NCI-H345 (cell line): Measurements from ENCODE around the gene HPS3.
"Not testable (repeated sequence)": the region's sequence is repeated elsewhere in the genome, so short reads cannot be mapped to it uniquely, and the experiment has no call there.

Experiments used
- DNase-seq: peaks from one replicate; lab custom pipeline; 2025; lab: John Stamatoyannopoulos, UW

Gene HPS3

DNA sequence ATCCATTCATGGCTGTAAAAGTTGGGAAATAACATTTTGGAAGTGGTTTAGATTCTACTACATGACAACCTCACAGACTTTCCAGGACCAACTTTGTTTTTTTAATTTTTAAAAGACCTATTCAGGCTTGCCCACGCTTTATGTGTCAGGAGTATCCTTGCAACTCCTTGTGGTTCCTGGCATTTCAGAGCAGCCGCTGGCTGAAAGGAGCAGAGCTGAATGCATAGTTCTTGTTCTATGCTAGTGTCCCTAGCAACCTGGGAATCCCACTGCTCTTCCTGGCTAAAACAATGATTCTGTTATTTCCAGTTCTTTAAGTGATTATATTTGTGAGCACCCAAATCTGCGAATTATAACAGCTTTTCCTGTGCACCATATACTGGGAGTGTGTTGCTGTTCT lies 57.3 kb downstream of the HPS3 start:
- no peak for DNase-seq

GRCh38 chr3:149188494-149188893 lies 59.1 kb downstream of the HPS3 start:
- no peak for DNase-seq

DNA sequence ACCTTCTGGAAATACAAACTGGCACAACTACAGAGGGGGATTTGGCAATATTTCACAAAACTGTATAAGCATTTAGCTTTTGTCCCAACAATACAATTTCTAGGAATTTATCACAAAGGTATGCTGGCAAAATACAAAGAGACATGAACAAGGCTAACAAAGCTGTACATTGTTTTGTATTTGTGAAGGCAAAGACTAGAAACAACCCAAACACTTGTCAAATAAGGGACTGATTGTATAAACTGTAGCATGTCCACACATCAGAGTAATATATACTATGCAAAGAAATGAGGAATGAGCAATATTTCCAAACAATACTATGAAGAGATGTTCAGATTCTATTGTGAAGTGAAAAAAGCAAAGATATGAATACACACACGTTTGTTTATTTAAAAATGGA lies 65.8 kb downstream of the HPS3 start:
- no peak for DNase-seq

GRCh38 chr3:149196805-149197592 lies 67.6 kb downstream of the HPS3 start:
- not testable (repeated sequence) for DNase-seq

DNA sequence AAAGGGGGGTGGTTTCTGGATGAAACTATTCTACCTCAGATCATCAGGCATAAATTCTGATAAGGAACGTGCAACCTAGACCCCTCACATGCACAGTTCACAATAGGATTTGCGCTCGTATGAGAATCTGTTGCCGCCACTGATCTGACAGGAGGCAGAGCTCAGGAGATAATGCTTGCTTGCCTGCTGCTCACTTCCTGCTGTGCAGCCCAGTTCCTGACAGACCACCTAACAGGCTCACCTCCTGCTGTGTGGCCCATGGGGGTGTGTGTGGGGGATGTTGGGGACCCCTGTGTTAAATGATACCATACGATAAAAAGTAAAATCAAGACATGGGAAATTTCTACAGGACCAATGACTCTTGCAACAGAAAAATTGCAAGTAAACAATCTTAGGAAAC lies 68.2 kb downstream of the HPS3 start:
- no peak for DNase-seq

DNA sequence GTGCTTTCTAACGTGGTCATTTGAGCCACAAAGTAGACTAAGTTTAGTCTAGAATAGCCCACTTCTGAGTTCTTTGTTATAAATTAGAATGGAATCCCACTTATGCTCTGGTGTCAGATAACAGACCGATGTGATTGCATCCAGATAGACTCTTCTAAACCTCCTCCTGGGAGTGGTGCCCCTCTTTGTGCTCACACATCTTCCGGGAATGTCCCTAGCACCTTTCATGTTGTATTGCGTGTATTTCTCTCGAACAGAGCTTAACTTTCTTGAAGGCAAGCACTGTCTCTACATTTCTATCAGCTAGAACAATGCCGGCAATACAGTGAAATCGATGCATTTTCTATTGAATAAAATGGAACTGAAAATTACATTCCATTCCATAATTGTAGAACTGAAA lies 69.2 kb downstream of the HPS3 start:
- no peak for DNase-seq

- DNase-seq, result peak; percentile 8
These were observed 70.0 kb downstream of the HPS3 start for GRCh38 chr3:149199474-149199873.

GRCh38 chr3:149203758-149204157 lies 74.3 kb downstream of the HPS3 start:
- DNase-seq, result no peak

DNA sequence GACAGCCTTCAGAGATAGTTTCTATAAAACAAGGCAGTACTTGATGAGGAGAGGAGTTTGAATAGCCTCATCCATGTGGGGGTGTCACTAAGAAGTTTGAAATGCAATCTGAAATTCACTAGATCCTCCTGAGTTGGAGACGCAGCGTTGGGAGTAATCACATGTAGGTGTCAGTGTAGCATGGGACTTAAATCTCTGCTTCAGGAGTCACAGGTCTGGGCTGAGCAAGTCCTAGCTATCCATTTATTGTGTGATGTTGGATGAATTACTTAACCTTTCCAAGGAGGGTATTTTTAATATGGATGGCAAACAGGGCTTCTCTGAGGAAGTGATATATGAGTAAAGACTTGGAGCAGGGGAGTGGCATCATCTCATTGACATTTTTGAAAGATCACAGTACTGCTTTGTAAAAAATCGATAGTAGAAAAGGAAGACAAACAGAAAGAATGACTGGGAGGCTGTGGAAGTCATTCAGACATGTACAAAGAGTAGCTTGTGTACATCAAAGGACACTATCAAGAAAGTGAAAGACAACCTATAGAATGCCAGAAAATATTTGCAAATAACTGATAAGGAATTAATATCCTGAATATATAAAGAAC lies 75.1 kb downstream of the HPS3 start:
- no peak for DNase-seq

- DNase-seq, result no peak
These were observed 78.0 kb downstream of the HPS3 start for GRCh38 chr3:149207475-149207874.

DNA sequence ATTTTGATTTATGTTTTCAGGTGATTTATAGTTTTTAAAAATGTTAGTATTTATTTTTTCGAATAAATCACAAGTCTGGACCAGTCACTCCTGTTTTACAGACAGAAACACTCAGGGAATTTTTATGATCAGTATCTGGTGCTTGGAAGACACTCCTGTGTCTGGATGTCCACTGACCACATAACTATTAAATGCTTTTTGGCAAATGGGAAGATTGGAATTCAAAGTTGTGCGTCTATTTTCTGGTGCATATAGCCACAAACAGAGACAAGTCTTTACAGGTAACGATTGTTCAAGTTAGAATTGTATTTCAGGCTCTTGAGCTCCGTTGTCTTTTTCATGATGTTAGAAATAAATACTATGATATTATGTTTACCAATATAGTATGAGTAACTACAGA lies 80.0 kb downstream of the HPS3 start:
- DNase-seq, result no peak

GRCh38 chr3:149212386-149212785 lies 82.9 kb downstream of the HPS3 start:
- DNase-seq, result no peak

GRCh38 chr3:149214702-149215101 lies 85.3 kb downstream of the HPS3 start:
- no peak for DNase-seq

DNA sequence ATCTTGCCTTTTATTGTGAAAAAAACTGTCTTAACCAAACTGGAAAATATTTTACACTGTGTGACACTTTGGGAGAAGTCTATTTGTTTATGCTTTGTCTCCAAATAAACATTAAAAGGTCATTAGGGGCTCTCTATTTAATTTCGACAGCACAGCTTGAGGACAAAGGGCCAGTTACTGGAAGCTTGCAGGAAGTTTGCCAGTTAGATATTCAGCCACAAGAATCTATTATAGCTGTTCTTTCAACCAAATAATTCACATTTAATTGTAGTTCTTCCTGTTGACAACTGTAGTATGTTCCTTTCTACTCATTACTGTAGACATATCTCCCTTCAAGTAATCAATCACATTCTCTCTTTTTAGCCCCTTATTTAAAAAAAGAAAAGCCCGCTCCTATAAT lies 86.1 kb downstream of the HPS3 start:
- DNase-seq, result no peak

- DNase-seq, result no peak
These were observed 86.9 kb downstream of the HPS3 start for GRCh38 chr3:149216193-149216869.

DNA sequence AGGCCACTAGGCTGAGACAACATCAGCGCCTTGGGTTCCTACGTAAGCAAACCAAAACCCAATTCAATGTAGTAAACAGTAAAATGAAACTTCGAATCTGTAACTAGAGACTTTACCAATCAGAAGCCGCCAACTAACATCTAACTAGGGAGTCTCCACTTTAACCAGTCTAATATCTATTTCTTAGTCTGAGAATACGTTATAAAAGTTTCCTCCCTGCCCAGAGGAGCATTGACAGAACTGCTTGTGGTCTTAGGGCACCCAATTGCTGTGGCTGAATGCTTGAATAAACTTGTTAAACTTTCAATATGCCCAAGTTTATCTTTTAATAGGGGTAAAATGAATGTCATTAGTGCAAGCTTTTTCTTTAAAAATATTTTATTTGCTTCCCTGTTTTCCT lies 87.9 kb downstream of the HPS3 start:
- no peak for DNase-seq

DNA sequence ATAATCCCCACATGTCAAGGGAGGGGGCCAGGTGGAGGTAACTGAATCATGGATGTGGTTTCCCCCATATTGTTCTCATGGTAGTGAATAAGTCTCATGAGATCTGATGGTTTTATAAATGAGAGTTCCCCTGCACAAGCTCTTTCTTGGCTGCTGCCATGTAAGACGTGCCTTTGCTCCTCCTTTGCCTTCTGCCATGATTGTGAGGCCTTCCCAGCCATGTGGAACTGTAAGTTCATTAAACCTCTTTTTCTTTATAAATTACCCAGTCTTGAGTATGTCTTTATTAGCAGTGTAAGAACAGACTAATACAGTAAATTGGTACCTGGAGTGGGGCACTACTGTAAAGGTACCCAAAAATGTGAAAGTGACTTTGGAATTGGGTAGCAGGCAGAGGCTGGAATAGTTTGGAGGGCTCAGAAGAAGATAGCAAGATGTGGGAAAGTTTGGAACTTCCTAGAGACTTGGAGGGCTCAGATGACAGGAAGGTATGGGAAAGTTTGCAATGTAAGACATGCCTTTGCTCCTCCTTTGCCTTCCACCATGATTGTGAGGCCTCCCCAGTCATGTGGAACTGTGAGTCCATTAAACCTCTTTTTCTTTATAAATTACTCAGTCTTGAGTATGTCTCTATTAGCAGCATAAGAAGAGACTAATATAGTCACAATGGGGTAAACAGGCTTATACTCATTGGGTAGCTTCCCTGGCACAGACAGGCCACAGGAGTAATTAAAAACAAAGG lies 90.1 kb downstream of the HPS3 start:
- not testable (repeated sequence) for DNase-seq

DNA sequence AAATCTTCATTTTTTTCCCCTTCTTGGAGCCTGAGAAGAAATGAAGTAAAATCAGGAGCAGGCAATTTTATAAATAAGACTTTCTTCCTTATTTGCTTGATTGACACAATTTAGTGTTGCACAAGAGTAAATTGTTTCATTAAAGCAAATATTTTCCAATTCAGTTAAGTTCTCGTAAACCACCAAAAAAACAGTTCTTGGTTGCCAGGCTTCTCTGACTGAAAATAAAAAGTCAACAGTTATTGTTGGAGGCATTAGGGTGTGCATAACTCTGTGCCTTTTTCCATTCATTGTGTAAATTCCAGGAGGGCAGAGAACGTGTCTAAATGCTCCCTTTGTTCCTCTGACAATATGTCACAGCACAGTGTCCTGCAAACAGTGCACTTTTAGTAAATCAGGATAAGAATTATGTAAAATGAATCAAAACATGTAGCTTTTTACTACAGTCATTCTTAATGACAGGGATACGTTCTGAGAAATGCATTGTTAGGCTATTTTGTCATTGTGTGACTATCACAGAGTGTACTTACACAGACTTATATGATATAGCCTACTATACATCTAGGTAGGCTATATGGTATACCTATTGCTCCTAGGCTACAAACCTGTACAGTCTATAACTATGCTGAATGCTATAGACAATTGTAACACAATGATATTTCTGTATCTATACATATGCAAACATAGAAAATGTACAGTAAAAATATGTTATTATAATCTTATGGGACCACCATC lies 92.5 kb downstream of the HPS3 start, which contains the start of gene CP:
TSS of gene CP (minus strand) at position 47 of the 735 bp plus-strand sequence. CDS start at position 10, 37 bp downstream.
- DNase-seq, result no peak
